ENCODE measurements around the gene FNIP2. TPM values are rescaled to one million over a fixed set of nuclear protein-coding genes. Genes with fewer than 3 reads are reported as not detected.
A peak's percentile ranks its signal among the peaks of the same experiment; 100 is the strongest.

The FNIP2 gene
- total RNA-seq, 8 experiments from 2014 or later: 16.2 to 47.4 (median 27.3) TPM

DNA sequence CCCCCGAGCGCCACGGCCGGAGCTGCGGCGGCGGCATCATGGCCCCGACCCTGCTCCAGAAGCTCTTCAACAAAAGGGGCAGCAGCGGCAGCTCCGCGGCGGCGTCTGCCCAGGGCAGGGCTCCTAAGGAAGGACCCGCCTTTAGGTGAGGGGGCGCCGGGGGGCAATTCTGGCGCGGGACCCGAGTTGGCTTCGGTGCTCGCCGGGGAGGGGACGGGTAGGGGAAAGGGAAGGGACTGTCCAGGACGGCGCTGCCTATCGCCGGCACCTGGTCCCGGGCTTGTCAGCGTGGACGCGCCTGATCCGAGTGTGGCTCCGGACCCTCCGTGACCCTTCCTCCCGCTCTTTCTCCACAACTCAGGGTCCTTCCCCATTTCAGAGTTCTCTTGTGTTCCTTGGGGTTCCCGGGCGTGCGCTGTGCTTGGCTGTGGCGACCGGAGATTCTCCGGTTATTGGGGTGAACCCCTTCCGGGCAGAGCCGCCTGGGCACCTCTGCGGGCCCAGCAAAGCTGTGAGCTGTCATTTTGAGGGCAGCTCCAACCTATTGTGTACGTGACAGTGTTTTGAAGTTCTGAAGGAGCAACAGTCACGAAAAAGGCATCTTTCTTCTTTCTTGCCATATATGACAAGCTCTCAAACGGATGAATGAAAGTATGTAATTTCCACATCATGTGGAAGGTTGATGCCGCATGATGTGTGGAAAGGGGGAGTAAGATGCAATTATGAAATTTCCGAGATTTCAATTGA lies 522 bp downstream of the FNIP2 start:
- peak; percentile 44 to 59 (median 52) for ATAC-seq (replicated peaks in 6 of 8)
- peak overlapping the region; percentile 84 to 87 for H3K27ac ChIP-seq
- 0 to 10% (median 3%) methylated on average over 1 to 14 of the region's 49 CpGs; no CpG with 5 or more reads in 2 of the 10 experiments for WGBS, 10 experiments
- H3K4me1 ChIP-seq (replicated peaks in 1 of 2): peaks cover 13 to 23% of the 10 kb centered on the region in 2 donors
- H3K4me3 ChIP-seq: peak overlapping the region; percentile 66 to 84 (median 79)
- in situ Hi-C loops (cut with MboI; ENCODE audit: low pct_unique_long_range_greater_than_20kb in 2 of 9, low sequenced_read_pairs in 9 of 9, unreplicated experiment in 9 of 9): no loop called here

DNA sequence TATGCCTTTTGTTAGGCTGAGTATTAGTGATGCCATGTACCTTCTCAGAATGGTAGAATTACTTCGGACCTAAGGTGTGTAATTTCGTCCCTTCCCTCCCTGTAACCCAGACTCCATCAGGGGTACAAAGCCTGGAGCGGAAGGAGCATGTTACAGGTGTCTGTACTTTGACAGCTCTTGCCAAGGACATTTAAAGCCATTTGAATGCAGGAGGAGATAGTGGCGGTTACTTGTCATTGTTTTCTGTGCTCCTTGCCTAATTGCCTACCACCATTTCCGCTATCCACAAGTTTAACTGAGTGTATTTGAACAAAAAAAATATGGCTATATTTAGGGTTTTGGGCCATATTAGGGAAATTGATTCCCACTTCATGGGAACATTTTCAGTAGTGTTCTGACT lies 1.8 kb downstream of the FNIP2 start:
- Histone ChIP-seq H3K4me1 (replicated peaks in 1 of 2) (peaks cover 18 to 30% of the 10 kb centered on the region in 2 donors), H3K4me3 (peak overlapping the region in 4 of 5 donors; percentile 66 to 83 (median 79)), H3K27ac (no peak overlapping the region)
- ATAC-seq (replicated peaks in 6 of 8): no peak
- WGBS, 10 experiments: 80 to 100% (median 95%) methylated on average over 1 to 5 of the region's 5 CpGs; no CpG with 5 or more reads in 2 of the 10 experiments
- in situ Hi-C loops (cut with MboI; ENCODE audit: low pct_unique_long_range_greater_than_20kb in 2 of 9, low sequenced_read_pairs in 9 of 9, unreplicated experiment in 9 of 9): no loop called here

DNA sequence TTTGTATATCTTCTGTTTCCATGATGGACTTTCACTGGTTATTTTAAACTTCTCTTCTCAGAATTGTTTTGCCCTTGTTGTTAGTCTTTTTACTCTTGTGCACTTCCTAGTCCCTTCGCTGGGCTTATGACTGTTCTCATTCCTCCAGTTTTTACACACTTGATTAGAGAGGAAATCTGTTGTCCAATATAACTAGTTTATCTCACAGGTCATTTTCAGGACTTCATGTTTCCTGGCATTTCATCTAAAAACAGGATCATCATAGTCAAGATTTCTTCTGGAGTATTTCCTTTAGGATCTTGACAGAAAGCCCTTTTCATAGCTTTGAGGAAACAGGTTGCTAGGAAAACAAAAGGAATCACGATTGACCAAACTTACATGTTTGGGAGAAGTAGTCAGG lies 3.0 kb downstream of the FNIP2 start:
- no peak overlapping the region for H3K4me3 ChIP-seq
- in situ Hi-C loops (cut with MboI; ENCODE audit: low pct_unique_long_range_greater_than_20kb in 2 of 9, low sequenced_read_pairs in 9 of 9, unreplicated experiment in 9 of 9): no loop called here
- no peak overlapping the region for H3K27ac ChIP-seq
- WGBS, 10 experiments: 67 to 100% (median 86%) methylated on average over 1 to 2 of the region's 2 CpGs; no CpG with 5 or more reads in 1 of the 10 experiments
- H3K4me1 ChIP-seq (replicated peaks in 1 of 2): peaks cover 22 to 30% of the 10 kb centered on the region in 2 donors
- no peak for ATAC-seq (replicated peaks in 6 of 8)

DNA sequence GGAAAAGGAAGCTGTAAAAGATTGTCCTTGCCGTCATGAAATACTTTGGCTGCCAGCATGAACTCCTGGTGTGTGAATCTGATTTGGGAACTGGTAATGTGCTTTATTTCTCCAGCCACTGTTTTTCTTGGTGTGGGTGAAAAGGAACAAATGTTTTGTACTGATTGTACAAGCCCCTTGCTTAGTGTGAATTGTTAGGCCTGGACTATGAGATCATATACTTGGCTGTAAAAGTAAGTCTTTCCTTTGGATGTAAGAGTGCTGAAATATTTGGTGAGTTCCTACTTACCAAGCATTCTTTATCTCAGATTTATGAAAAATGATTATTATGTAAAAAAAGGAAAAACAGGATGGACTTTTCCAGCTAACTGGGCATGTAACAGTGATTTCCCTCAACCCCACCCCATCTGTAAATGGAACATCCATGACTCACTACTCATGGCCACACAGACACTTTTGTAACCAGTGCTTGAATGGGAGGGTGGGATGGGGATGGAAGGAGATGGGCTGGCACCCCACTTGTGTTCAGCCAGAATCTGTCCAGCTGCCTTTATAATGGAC lies 6.3 kb downstream of the FNIP2 start:
- in situ Hi-C loops (cut with MboI; ENCODE audit: low pct_unique_long_range_greater_than_20kb in 2 of 9, low sequenced_read_pairs in 9 of 9, unreplicated experiment in 9 of 9): no loop called here
- Histone ChIP-seq H3K4me1 (replicated peaks in 1 of 2) (peaks cover 20 to 25% of the 10 kb centered on the region in 2 donors), H3K27ac (no peak overlapping the region), H3K4me3 (no peak overlapping the region)
- 0 to 100% (median 79%) methylated on average over 1 of the region's 1 CpG; no CpG with 5 or more reads in 6 of the 10 experiments for WGBS, 10 experiments
- peak; percentile 39 to 85 (median 72) for ATAC-seq (replicated peaks in 6 of 8)

DNA sequence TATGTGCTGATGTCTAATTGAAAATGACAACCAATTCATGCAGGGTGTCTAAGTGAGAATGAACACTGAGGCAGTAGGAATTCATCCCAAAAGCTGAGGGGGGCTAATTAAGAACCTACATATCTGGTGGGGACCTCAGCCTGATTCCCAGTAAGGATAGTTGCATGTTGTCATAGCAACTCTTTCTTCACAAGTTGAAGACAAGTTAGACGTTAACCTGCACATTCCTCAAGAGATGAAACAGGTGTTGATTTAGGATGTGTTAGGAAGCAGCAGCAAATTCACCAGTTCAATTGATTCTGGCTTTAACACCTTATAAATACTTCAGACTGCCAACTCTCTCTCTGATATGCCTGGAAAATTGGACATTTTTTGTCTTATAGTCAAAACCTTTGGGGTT lies 7.3 kb downstream of the FNIP2 start:
- 36 to 63% (median 43%) methylated on average over 1 of the region's 1 CpG; no CpG with 5 or more reads in 7 of the 10 experiments for WGBS, 10 experiments
- in situ Hi-C loops (cut with MboI; ENCODE audit: low pct_unique_long_range_greater_than_20kb in 2 of 9, low sequenced_read_pairs in 9 of 9, unreplicated experiment in 9 of 9): no loop called here
- H3K4me1 ChIP-seq (replicated peaks in 1 of 2): peaks cover 13 to 16% of the 10 kb centered on the region in 2 donors
- no peak overlapping the region for H3K4me3 ChIP-seq
- no peak for ATAC-seq (replicated peaks in 6 of 8)
- no peak overlapping the region for H3K27ac ChIP-seq

DNA sequence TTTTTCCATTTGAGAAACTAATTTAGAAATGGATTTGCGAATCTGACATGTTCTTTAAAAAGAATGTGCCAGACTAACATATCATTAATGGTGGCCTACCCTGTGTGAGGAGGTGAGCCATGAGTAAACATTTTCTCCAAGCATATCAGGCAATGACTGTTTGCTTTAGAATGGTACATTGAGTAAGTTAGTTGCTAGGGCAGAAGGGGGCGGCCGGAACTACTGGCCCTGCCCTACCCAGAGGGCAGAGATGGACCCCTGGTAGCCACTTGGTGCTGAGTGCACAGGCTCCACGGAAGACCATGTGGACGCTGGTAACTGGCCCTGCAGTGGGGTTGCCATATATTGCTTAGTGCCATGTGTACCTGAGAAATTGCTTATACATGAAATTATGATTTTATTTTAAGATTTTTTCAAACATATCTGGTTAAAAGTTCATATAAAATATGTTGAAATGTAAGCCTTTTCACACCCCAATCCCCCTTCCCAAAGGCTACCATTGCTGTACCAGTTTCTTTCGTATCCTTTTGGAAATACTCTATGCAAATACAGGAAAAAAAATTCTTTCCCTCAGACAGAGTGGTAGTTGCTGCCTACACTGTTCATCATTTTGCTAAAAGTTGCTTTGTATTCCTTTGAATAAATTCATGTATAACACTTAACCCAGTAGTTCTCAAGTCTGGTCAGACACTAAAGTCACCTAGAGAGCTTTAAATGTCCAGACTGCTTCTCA lies 8.8 kb downstream of the FNIP2 start:
- in situ Hi-C loops (cut with MboI; ENCODE audit: low pct_unique_long_range_greater_than_20kb in 2 of 9, low sequenced_read_pairs in 9 of 9, unreplicated experiment in 9 of 9): no loop called here
- peak in 4 of 8 experiments; percentile 29 to 62 (median 48) for ATAC-seq (replicated peaks in 6 of 8)
- H3K27ac ChIP-seq: no peak overlapping the region
- peaks cover 12 to 17% of the 10 kb centered on the region in 2 donors for H3K4me1 ChIP-seq (replicated peaks in 1 of 2)
- H3K4me3 ChIP-seq: no peak overlapping the region
- 53 to 100% (median 87%) methylated on average over 1 to 6 of the region's 6 CpGs for WGBS, 10 experiments

DNA sequence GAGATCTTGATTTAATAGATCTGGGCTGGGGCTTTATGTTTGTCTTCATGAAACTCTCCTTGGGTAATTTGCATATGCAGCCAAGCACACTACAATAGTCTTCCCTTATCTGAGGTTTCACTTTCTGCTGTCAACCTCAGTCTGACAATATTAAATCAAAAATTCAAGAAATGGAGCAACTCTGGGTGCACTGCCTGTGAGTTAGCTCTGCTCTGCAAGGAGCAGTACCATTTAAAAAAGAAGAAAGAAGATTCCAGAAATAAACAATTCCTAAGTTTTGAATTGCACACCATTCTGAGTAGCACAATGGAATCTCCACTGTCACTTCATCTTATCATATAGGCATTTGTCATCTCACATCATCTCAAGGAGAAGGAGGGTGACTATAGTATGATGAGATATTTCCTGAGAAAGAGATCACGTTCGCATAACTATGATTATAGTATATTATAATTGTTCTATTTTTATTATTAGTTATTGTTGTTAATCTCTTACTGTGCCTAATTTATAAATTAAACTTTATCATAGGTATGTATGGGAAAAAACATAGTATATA lies 9.4 kb downstream of the FNIP2 start:
- peaks cover 19 to 24% of the 10 kb centered on the region in 2 donors for H3K4me1 ChIP-seq (replicated peaks in 1 of 2)
- in situ Hi-C loops (cut with MboI; ENCODE audit: low pct_unique_long_range_greater_than_20kb in 2 of 9, low sequenced_read_pairs in 9 of 9, unreplicated experiment in 9 of 9): no loop called here
- peak in 5 of 8 experiments; percentile 7 to 85 (median 77) for ATAC-seq (replicated peaks in 6 of 8)
- WGBS, 10 experiments: 94 to 100% (median 100%) methylated on average over 1 to 2 of the region's 2 CpGs; no CpG with 5 or more reads in 3 of the 10 experiments
- no peak overlapping the region for H3K27ac ChIP-seq
- H3K4me3 ChIP-seq: no peak overlapping the region

DNA sequence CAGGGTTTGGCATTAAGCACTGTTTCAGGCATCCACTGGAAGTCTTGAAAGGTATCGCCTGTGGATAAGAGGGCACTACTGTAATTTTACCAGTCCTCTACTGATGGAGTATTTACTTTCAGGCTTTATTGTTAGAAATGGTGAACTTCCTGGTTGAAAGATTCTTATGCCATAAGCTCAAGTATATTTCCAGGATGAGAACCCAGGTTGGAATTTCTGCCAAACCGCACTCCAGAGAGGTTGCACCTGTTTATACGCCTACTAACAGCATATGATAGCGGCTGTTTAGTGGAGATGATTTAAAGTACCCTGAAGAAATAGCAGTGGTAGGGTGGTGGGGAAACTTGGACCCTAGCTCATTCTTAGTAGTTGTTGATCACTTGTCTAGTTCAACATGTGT lies 9.9 kb downstream of the FNIP2 start:
- Histone ChIP-seq H3K4me1 (replicated peaks in 1 of 2) (peaks cover 23 to 25% of the 10 kb centered on the region in 2 donors), H3K27ac (no peak overlapping the region), H3K4me3 (no peak overlapping the region)
- no peak for ATAC-seq (replicated peaks in 6 of 8)
- in situ Hi-C loops (cut with MboI; ENCODE audit: low pct_unique_long_range_greater_than_20kb in 2 of 9, low sequenced_read_pairs in 9 of 9, unreplicated experiment in 9 of 9): no loop called here
- WGBS, 10 experiments: 84 to 100% (median 96%) methylated on average over 1 to 4 of the region's 4 CpGs; no CpG with 5 or more reads in 3 of the 10 experiments

DNA sequence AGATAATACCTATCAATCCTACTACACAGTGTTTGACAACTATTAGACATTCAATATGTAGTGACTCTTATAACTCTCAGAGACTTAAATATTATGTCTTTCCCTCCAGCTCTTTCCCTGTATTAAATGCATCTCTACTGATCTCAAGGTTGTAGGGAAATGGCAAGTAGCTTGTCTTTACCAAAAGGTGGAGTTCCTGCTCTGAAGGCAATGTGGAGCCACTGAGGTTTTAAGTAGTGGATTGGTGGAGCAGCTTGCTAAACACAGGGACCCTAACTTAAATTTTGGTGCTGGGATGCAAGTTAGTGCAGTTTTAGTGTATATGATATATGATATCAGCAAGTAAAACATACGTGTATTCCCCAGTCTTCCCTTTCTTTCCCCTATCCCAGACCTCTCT lies 13.1 kb downstream of the FNIP2 start:
- Histone ChIP-seq H3K27ac (no peak overlapping the region), H3K4me3 (no peak overlapping the region), H3K4me1 (replicated peaks in 1 of 2) (peaks cover 19 to 29% of the 10 kb centered on the region in 2 donors)
- ATAC-seq (replicated peaks in 6 of 8): no peak
- WGBS, 10 experiments: 14 to 73% (median 62%) methylated on average over 1 of the region's 1 CpG
- in situ Hi-C loops (cut with MboI; ENCODE audit: low pct_unique_long_range_greater_than_20kb in 2 of 9, low sequenced_read_pairs in 9 of 9, unreplicated experiment in 9 of 9): no loop called here

DNA sequence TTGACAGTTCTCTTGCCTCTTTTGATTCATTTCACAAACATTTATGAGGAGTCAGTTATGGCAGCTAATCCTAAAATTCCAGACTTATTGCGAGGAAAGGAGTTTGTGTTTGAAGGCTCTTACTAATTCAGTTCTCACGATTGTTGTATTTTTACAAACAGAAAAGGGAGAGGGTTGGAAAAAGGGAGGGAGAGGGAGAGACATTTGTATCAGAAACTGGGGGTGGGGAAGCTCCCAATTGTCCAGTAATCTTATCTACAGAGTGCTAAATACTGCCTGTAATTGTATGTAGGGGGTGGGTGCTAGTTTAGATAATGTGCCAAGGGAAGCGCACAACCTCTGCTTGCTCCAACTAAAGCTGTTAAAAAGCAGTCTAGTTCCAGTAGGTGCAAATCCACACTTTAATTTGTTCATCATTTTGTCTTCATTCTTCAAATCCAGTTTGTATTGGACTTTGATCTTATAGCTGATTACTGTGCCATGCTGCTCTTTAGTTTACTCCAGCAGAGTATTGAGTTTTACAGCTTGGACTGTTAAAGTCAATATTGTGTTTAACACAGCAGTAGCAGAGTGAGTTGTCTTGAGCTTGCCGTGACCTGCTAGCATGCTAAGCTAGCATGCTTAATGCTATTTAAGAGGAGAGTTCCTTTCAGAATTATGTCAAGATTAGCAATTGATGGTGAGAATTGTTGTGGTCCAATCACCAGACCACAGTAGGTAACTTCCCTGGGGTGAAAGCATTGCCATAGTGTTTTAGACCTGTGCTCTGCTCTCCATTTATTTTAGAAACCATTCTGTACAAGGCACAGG lies 13.9 kb downstream of the FNIP2 start:
- in situ Hi-C loops (cut with MboI; ENCODE audit: low pct_unique_long_range_greater_than_20kb in 2 of 9, low sequenced_read_pairs in 9 of 9, unreplicated experiment in 9 of 9): no loop called here
- ATAC-seq (replicated peaks in 6 of 8): peak in 5 of 8 experiments; percentile 36 to 80 (median 53)
- Histone ChIP-seq H3K27ac (peak overlapping the region in 1 of 2 donors; percentile 14), H3K4me3 (no peak overlapping the region), H3K4me1 (replicated peaks in 1 of 2) (peaks cover 17 to 31% of the 10 kb centered on the region in 2 donors)
- 0 to 80% (median 58%) methylated on average over 1 to 4 of the region's 4 CpGs for WGBS, 10 experiments

DNA sequence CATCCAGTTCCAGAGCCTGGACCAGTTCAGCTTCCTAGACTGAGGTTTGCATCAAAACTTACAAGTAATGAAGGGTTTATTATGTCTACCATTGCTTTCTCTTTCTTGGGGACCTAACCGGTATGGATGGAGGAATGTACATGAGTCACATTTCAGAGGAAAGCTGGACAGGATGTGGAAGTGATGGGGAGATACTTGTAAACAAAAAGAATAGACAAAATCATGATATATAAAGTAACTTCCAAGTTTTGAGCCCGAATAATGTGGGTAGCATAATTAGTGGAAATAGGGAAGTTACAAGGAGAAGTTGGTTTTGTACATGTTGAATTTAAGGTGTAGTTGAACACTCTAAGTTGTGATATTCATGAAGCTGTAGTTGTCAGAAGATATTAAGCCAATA lies 15.0 kb downstream of the FNIP2 start:
- in situ Hi-C loops (cut with MboI; ENCODE audit: low pct_unique_long_range_greater_than_20kb in 2 of 9, low sequenced_read_pairs in 9 of 9, unreplicated experiment in 9 of 9): no loop called here
- H3K4me3 ChIP-seq: no peak overlapping the region
- no peak for ATAC-seq (replicated peaks in 6 of 8)
- H3K27ac ChIP-seq: no peak overlapping the region
- 26 to 100% (median 60%) methylated on average over 1 to 2 of the region's 2 CpGs; no CpG with 5 or more reads in 3 of the 10 experiments for WGBS, 10 experiments
- peaks cover 23 to 26% of the 10 kb centered on the region in 2 donors for H3K4me1 ChIP-seq (replicated peaks in 1 of 2)

DNA sequence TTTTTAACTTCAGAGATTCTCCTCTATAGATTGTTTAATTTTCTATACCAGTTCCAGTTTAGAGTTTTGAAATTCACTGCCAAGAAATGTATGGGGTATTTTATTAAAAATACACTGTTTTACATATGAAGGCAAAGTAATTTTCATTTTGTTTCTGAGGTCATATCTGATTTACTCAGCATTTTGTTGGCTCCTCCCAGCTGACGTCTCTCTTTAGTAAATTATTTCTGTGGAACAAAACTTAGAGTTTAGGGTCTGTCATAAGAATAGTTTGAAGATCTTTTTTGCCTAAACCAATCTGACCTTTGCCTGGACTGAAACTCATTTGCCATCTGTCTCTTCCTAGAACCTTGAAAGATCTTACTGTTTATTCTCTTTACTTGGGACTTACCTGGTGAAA lies 16.9 kb downstream of the FNIP2 start:
- in situ Hi-C loops (cut with MboI; ENCODE audit: low pct_unique_long_range_greater_than_20kb in 2 of 9, low sequenced_read_pairs in 9 of 9, unreplicated experiment in 9 of 9): no loop called here
- Histone ChIP-seq H3K4me3 (no peak overlapping the region), H3K27ac (no peak overlapping the region), H3K4me1 (replicated peaks in 1 of 2) (peaks cover 25 to 26% of the 10 kb centered on the region in 2 donors)
- peak in 1 of 8 experiments; percentile 33 for ATAC-seq (replicated peaks in 6 of 8)
- WGBS, 10 experiments: 0 to 91% (median 60%) methylated on average over 1 of the region's 1 CpG; no CpG with 5 or more reads in 3 of the 10 experiments
